Stimulated activated CD4-positive, alpha-beta T cell treated with anti-CD3 and anti-CD28 coated beads, Interleukin-1b, Interleukin-23, amount 100 ng/mL, for 1 hour (primary cell): Measurements from ENCODE around the gene NUSAP1.
"Not testable (repeated sequence)": the region's sequence is repeated elsewhere in the genome, so short reads cannot be mapped to it uniquely, and the experiment has no call there.

Experiments used
- DNase-seq, 2 donors: peaks; one replicate each; pipeline ENCODE4 v3.0.0-alpha.2; 2020; ENCODE audit warnings: low read depth in 2 of 2

Gene NUSAP1, protein sequence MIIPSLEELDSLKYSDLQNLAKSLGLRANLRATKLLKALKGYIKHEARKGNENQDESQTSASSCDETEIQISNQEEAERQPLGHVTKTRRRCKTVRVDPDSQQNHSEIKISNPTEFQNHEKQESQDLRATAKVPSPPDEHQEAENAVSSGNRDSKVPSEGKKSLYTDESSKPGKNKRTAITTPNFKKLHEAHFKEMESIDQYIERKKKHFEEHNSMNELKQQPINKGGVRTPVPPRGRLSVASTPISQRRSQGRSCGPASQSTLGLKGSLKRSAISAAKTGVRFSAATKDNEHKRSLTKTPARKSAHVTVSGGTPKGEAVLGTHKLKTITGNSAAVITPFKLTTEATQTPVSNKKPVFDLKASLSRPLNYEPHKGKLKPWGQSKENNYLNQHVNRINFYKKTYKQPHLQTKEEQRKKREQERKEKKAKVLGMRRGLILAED

DNA sequence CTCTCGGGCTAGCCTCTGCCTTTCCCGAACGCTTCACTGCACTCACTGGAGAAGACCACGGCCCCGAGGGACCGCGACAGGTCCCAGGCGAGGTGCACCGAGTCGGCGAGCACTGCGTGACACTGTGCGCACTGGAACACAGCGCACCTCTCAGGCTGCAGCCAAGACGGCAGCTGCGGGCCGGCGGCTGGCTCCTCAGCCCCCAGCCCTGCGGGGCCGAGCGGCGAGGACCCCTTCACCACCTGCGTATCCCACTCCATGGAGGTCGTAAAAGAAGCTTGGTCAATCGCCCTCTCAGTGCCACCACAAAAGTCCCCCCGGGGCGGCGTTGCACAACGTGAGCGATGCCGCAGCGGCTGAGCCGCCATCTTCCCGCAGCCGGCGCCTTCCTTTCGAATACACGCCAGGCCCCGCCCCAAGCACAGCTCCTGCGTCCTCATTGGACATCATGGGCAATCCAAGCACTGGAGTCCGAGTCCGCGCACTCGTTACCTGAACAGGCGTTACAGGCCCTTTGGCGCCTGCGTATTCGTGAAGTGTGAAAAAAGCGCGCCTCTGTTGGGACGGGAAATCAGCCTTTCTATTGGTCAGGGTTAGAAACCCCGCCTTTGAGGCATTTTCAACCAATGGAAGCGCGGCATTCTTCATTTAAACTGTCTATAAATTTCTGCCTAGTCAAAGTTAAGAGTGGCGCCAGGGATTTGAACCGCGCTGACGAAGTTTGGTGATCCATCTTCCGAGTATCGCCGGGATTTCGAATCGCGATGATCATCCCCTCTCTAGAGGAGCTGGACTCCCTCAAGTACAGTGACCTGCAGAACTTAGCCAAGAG lies at the start of gene NUSAP1, which contains the start of gene OIP5:
TSS of gene NUSAP1 (plus strand) at position 688 of the 832 bp plus-strand sequence. CDS start at position 765, 77 bp downstream.
TSS of gene OIP5 (minus strand) at position 398 of the 832 bp plus-strand sequence. CDS start at position 368, 30 bp downstream.
- DNase-seq, result peak; percentile 92 to 93

DNA sequence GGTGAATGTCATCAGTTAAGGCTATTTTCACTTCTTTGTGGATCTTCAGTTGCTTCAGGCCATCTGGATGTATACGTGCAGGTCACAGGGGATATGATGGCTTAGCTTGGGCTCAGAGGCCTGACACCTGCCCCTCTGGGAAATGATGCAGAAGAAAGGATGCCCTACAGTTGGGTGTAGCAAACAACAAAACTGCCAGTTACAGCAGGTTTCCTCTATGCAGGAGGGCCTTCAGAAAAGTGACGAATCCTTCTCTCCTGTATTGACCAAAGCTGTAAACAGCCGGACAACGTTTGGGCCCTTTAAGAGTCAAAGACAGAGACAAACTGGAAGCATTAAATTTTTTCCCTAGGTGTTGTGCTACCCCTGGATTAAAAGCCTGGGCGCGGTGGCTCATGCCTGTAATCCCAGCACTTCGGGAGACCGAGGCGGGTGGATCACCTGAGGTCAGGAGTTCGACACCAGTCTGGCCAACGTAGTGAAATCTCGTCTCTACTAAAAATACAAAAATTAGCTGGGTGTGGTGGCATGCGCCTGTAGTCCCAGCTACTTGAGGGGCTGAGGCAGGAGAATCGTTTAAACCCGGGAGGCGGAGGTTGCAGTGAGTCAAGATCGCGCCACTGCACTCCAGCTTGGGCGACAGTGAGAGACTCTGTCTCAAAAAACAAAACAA lies 49.6 kb upstream of the NUSAP1 start:
- DNase-seq, result not testable (repeated sequence)

DNA sequence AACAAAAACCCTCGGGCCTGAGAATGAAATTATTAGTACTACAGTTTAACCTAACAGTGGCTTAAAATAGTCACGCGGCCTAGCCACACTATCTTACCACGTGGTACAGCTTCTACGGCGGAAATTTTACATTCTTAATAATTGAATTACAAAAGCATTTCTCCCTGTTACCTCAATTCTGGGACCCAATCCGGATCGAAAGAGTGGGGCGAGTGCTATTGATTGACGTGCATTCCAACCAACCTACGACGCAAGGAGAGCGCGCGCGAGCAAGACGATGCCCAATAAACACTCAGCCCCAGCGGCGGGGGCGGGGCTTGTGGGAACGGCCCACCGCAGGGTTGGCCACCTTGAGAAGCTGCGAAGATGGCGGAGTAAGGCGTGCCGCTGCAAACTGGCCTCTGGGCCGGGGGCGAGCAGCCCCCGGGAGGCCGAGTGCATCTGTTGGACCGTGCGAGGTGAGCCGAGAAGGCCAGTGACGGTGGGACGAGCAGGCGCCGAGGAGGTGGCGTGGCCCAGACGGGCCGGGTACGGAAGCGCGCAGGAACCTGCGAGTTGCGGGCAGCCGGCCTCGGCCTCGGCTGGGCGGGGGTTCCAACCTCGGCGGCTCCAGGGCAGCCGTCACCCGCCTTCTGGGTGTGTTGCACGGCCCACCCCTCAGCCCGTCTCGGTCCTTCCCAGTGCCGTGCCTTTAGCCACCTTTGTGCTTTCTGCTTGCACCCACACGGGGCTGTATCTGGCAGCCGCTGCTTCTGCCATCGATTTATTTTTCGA lies 48.8 kb upstream of the NUSAP1 start:
- DNase-seq, result peak; percentile 94

DNA sequence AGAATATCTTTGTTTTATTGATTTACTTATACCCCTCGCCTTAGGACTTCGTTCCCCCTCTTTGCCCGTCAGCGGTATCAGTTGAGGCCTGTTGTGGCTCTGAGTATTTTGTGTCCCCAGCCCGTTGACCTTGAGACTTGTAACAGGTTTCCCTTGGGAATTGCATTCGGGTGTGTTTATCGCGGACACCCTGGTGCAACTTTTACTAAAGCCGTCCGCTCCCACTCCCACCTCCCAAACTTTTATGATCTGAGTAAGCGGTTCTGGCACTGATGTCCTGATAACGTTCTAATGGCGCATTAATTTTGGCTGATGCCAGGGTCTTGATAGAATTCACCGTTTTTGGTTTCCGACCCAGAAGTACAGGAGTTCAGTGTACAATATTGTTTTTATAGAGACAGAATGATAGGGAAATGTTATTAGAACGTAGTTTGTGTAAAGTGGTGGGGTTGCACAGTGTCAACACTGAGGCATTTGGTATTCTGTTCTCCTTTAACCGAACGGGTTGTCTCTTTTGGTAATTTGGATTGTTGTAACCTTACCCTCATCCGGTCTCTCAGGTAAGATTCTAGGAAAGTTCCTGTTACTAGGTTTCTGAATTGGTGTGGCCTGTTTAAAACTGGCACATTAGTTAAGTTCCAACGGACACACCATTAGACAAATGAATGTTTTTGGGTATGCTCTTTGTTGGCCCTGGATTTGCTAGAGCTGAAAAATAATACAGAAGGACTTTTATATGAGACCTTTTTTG lies 48.1 kb upstream of the NUSAP1 start:
- no peak for DNase-seq

DNA sequence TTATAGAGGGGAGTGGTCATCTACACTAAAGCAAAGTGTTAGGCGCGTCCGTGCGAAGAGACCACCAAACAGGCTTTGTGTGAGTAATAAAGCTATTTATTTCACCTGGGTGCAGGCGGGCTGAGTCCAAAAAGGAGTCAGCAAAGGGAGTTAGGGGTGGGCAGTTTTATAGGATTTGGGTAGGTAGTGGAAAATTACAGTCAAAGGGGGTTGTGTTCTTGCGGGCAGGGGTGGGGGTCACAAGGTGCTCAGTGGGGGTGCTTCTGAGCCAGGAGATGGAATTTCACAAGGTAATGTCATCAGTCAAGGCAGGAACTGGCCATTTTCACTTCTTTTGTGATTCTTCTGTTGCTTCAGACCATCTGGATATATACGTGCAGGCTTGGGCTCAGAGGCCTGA lies 47.4 kb upstream of the NUSAP1 start:
- DNase-seq, result no peak

DNA sequence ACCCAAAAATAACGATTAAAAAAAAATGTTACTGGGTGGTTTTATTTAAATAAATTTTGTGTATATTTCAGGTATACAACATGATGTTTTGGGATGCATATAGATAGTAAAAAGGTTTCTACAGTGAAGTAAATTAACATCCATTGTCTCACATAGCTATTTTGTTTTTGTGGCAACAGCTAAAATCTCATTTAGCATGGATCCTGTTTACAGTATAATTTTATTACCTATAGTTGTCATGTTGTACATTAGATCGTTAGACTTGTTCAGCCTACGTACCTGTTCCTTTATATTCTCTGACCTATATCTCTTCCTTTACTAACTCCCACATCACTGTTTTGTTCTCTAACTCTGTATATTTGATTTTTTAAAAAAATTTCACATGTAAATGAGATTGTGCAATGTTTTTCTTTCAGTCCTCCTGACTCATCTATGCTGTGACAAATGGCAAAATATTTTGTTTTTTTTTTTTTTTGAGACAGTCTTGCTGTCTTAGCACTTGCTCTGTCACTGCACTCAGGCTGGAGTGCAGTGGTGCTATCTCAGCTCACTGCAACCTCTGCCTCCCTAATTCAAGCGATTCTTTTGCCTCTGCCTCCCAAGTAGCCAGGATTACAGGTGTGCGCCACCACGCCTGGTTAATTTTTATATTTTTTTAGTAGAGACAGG lies 45.9 kb upstream of the NUSAP1 start:
- DNase-seq, result no peak

DNA sequence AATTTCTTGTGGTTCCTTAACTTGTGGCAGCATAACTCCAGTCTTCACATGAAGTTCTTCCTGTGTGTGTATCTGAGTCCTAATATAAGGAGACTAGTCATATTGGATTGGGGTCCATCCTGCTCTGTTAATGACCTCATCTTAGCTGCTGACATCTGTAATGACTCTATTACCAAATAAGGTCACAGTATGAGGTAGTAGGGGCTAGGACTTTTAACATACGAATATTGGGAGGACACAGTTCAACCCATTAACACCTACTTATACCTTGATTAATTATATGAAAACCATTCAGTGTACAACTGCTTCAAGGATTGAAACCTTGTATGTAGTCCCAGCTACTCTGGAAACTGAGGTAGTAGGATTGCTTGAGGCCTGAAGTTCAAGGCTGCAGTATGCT lies 44.2 kb upstream of the NUSAP1 start:
- no peak for DNase-seq

DNA sequence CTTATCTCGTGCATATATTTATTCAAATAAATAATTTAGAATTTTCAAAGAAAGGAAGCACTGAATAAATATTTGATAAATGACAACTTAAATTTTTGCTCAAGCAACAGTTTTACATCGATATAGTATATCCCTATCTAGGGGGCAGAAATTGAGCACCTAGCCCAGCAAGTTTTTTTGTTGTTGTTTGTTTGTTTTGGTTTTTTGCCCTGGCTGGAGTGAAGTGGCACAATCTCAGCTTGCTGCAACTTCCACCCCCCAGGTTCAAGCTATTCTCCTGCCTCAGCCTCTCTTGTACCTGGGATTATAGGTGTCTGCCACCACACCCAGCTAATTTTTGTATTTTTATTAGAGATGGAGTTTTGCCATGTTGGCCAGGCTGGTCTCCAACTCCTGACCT lies 42.7 kb upstream of the NUSAP1 start:
- no peak for DNase-seq

DNA sequence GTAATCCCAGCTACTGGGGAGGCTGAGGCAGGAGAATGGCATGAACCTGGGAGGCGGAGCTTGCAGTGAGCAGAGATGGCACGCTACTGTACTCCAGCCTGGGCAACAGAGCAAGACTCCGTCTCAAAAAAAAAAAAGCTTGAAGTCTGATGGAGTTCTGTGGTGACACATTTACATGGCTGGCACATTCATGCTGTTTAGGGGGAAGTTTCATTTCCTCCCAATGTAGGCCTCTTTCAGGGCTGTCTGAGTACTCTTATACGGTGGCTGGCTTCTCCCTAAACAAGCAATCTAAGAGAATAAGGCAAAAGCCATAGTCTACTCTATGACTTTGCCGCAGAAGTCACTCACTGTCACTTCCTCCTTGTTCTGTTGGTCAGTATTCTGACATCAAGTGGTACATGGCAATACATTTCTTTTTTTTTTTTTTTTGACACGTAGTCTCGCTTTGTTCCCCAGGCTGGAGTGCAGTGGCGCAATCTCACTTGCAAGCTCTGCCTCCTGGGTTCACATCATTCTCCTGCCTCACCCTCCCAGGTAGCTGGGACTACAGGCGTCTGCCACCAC lies 41.5 kb upstream of the NUSAP1 start:
- DNase-seq, result no peak

DNA sequence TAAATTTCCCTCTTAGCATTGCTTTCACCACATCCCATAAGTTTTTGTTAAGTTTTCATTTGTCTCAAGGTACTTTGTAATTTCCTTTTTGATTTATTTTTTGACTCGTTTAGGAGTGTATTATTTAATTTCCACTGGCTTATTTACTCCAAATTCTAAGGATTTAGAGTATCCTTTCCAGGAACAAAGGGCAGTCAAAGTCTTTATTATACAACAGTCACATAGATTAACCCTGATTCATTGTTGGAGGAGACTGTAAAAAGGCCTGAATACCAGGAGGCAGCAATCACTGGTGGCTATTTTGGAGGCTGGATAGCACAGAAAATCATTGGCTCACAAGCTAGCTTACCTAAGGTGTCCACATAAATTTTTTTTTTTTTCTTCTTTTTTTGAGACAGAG lies 40.2 kb upstream of the NUSAP1 start:
- DNase-seq, result no peak

DNA sequence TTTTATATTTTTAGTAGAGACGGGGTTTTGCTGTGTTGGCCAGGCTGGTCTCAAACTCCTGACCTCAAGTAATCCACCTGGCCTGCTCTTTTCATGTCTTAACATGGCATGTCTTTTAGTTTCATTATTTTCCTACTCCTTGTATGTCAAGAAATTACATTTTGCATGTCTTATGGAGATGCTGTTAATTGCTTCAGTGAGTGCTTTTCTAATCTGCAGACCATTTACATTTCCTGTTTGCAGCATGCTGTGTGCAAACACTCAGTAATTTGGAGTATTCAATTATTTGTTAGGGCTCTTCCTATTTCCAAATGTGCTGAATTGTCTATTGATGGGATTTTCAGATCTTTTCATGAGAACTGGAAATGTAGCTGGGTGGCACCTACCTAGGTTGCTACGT lies 31.5 kb upstream of the NUSAP1 start:
- DNase-seq, result not testable (repeated sequence)

DNA sequence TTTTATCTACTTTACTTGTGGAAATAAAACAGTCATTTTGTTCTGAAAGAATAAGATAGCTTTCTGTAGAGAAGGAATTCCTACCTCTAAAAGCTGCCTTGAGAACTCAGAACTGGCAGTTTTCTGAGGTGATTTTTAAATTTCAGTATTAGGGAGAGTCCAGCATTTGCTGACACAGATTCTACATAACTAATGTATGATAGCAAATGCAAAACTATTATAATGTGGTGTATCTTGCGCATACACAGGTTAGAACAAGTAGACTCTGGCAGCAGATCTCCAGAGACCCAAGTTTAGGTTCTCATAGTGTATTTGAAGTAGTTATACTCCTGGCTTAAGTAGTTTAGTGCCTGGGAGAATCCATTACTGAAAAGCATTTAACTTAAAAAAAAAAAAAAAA lies 31.1 kb upstream of the NUSAP1 start:
- DNase-seq, result no peak

DNA sequence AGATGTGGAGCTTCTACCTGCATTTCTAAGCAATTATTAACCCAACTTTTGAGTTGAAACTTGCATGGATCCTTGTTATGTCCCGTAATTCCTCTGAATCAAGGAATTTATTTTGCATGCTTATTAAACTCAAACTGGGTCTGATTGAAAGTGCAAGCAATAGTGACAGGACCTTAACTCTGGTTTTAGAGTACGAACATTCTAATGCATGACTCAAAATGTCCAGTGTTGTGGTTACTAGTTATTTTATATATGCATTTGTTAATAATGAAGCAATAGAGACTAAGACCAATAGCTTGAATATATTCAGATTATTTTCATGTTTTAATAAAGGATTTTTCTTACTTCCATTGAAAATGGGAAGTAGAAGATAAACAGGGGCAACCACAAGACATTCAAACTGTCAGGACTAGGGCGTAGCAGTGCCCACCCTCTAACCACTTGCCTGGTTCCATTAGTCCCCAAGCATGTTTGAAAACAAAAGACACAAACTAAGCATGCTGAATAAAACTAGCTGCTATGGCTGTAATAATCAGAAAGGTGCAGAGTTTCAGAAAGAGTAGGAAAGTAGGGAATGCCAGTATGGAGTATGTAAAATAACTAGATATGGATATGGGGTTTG lies 28.4 kb upstream of the NUSAP1 start:
- DNase-seq, result no peak

DNA sequence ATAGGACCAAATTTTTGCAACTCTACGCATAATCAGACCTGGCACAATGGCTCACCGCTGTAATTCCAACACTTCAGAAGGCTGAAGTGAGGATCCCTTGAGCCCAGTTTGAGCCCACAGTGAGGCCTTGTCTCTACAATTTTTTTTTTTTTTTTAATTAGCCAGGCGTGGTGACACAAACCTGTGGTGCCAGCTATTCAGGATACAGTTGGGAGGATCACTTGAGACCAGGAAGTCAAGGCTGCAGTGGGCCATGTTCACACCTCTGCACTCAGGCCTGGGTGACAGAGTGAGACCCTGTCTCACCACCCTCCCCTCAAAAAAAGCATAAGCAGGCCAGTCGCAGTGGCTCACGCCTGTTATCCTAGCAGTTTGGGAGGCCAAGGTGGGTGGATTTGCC lies 25.0 kb upstream of the NUSAP1 start:
- no peak for DNase-seq

DNA sequence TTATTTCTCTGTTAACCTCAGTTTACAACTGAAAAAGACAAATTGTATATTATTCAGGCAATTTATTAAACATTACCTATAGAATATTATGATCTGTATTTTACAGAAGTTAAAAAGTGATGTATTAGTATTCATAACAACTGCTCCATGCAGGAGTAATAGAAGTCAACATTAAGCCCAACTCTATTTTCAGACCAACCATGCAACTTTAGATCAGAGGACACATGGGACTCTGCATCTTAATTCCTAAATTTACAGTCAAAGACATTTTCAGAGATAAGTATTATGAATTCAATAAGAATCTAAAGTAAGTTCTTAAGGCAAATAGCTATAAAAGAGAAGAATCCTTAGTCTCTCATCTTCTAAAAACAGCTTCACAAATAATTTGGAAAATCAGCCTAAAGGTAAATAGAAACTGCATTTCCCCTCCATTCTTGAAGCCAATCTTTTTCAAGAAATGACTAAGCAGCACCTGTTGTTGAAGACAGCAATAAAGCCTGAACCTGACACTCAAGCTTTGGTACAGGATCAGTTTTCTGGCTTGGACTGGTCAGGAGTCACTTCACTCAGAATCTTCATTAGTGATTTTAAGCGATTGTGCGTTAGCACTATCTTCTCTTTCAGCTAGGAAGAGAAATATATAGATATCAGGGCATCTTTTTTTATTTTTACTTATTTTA lies 23.3 kb upstream of the NUSAP1 start:
- no peak for DNase-seq

DNA sequence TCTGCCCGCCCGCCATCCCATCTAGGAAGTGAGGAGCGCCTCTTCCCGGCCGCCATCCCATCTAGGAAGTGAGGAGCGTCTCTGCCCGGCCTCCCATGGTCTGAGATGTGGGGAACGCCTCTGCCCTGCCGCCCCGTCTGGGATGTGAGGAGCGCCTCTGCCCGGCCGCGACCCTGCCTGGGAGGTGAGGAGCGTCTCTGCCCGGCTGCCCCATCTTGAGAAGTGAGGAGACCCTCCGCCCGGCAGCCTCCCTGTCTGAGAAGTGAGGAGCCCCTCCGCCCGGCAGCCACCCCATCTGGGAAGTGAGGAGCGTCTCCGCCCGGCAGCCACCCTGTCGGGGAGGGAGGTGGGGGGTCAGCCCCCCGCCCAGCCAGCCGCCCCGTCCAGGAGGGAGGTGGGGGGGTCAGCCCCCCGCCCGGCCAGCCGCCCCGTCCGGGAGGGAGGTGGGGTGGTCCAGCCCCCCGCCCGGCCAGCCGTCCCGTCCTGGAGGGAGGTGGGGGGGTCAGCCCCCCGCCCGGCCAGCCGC lies 11.8 kb upstream of the NUSAP1 start:
- DNase-seq, result not testable (repeated sequence)

DNA sequence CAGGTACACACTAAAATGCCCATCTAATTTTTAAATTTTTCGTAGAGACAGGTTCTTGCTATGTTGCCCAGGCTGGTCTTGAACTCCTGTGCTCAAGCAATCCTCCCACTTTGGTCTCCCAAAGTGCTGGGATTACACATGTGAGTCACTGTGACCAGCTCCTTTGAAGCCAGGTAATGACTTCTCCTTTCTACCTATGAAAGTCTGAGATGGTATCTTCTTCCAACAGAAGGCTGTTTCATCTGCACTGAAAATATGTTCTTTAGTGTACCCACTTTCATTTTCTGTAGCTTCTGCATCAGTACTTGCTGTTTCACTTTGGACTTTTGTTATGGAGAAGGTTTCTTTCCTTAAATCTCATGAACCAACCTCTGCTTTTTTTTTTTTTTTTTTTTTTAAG lies 9.1 kb upstream of the NUSAP1 start:
- no peak for DNase-seq

DNA sequence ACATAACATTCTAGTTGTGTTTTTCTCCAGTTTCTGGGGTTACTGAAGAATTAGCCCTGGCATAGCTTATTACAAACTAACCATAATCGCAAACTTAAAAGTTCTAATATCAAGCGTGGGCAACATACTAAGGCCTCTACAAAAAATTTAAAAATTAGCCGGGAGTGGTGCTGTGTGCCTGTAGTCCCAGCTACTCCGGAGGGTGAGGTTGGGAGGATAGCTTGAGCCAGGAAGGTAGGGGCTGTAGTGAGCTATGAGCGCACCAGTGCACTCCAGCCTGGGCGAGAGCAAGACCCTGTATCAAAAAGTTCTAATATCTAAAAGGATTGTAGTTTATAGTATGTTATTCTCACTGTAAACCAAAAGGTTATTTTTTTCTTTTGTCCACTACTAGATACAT lies 1.4 kb upstream of the NUSAP1 start:
- no peak for DNase-seq

DNA sequence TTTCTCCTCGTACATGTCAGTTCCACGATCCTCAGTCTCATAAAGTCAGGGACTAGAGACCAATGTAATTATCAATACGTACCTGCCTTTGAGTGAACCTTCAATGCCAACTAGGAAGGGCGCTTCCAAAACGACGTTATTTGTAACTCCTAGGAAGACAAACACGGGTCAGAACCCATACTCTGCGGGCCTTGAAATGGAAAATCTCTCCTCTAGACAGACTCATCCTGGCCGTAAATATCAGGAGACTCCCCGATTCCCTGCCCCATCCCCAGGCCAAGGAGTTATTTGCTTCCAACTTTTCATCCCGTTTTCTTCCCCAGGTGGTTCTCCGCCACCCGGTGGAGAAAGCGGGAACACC lies 868 bp upstream of the NUSAP1 start:
- no peak for DNase-seq
